ENCODE measurements around the gene MAP3K1. TPM values are rescaled to one million over a fixed set of nuclear protein-coding genes. Genes with fewer than 3 reads are reported as not detected.

Gene MAP3K1
- total RNA-seq, 1 experiment from 2014 or later, result 8.5 TPM

DNA sequence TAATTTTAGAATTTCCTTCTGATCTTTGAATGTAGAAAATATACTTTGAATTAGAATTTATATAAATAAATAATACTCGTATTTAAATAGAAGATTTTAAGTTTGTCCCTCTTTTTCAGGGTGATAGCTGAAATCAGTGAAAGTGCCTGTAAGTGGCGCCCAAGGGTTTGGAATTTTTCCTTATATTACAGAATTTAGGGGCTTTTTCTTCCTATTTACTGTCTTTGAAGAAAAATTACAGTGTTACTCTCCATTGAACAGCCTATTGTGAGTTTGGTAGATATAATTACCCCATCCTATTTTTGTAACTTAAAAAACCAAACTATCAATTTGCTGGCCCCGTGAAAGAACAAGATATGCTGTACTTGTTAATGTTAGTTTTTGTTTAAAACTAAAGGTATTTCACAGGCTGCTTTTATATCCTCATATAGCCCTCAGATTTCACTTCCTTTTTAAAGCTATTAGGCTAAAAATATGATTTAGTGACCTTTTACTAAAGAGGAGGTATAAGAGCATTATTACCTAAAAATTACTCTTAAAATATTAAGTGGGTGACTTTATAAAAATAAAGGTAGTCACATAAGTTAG, 3.2 kb downstream of the MAP3K1 start:
- CTCF ChIA-PET, result interaction anchor here (1.0 to 1.6 kb wide), 4 partner anchors 9 to 548 kb away, joined by 3 to 7 read pairs (median 4); no protein-coding TSS in a partner anchor

More for the DNA sequence above, 3.2 kb downstream of the MAP3K1 start:
- ATAC-seq (no peak), DNase-seq (ENCODE audit: low read depth, low spot score) (no peak)
- H3K9me2 ChIP-seq (ENCODE audit: insufficient read depth), result no peaks in the 10 kb centered on the region
- no peaks in the 10 kb centered on the region for H3K36me3 ChIP-seq (ENCODE audit: control insufficient read depth in 1 of 2, insufficient read depth in 2 of 2, low read length in 2 of 2)
- 0 out of 2 replicates have a peak overlapping the region, but pooled peaks have one; percentile 5 for H3K4me2 ChIP-seq (ENCODE audit: low read length)
- TF ChIP-seq CBX3 (IDR thresholded peaks at IDR 0.05; ENCODE audit: low read depth) (no peak), YY1 (IDR thresholded peaks at IDR 0.05; ENCODE audit: extremely low read depth, insufficient replicate concordance, low read depth, low read length) (no peak), CTCF (IDR thresholded peaks at IDR 0.05 in 2 of 3, conservative IDR thresholded peaks at IDR 0.05 in 1 of 3; ENCODE audit: borderline replicate concordance in 1 of 3, insufficient read depth in 1 of 3, low read depth in 2 of 3, low read length in 2 of 3) (peak in 2 of 3 experiments; percentile 18 to 30; a peak in 2 of 6 replicates), RAD21 (IDR thresholded peaks at IDR 0.05; ENCODE audit: low read depth) (peak; percentile 40), REST (IDR thresholded peaks at IDR 0.05; ENCODE audit: low read depth) (no peak), POLR2A (IDR thresholded peaks at IDR 0.05; ENCODE audit: borderline replicate concordance, extremely low read depth, insufficient read depth, insufficient read length) (no peak), TCF7L2 (IDR thresholded peaks at IDR 0.05; ENCODE audit: borderline replicate concordance, extremely low read depth, insufficient read depth, insufficient read length) (no peak)
- intact Hi-C loops (cut with micrococcal nuclease), result loop anchor here (5.0 kb wide), 1 partner anchor 466 kb away; no protein-coding TSS in a partner anchor
- no peaks in the 10 kb centered on the region for H3K27me3 ChIP-seq (ENCODE audit: insufficient read depth, low read length)
- ChIA-PET POLR2A (interaction anchor here (0.6 kb wide), 1 partner anchor 10 kb away, joined by 3 read pairs; no protein-coding TSS in a partner anchor), RAD21 (ENCODE audit: low non-redundant PET in 1 of 2, low total read pairs in 2 of 2, uncharacterized antibody in 2 of 2, unreplicated experiment in 2 of 2) (no interaction called here)
- no TSS peak for BruUV-seq (replicated peaks)
- no peak overlapping the region for H3K9ac ChIP-seq (ENCODE audit: low read length)
- H3K27ac ChIP-seq (ENCODE audit: low read depth, low read length), result no peak overlapping the region
- no peaks in the 10 kb centered on the region for H3K9me3 ChIP-seq (ENCODE audit: control insufficient read depth in 1 of 2, insufficient read depth in 1 of 2, low read depth in 1 of 2, low read length in 2 of 2)
- no peaks in the 10 kb centered on the region for H4K20me1 ChIP-seq (ENCODE audit: insufficient read depth)
- H3K4me1 ChIP-seq (ENCODE audit: control insufficient read depth in 1 of 2, insufficient read depth in 2 of 2, low read length in 2 of 2), result peaks cover 8 to 16% of the 10 kb centered on the region in 2 experiments; a peak in 3 of 4 replicates
- H3K4me3 ChIP-seq (replicated peaks in 1 of 2; ENCODE audit: low read depth in 1 of 2, low read length in 2 of 2), result no peak overlapping the region
- H2AFZ ChIP-seq (ENCODE audit: low read depth, low read length, poor library complexity, severe bottlenecking), result no peak overlapping the region
- H3K79me2 ChIP-seq (ENCODE audit: insufficient read depth, low read length), result peaks cover 51% of the 10 kb centered on the region
